ENCODE results near the gene LHFPL2. TPM values are rescaled to one million over a fixed set of nuclear protein-coding genes. Genes with fewer than 3 reads are reported as not detected.

LHFPL2 gene
- total RNA-seq, 4 donors from 2014 or later = 34.4 to 79.6 (median 51.5) TPM

DNA sequence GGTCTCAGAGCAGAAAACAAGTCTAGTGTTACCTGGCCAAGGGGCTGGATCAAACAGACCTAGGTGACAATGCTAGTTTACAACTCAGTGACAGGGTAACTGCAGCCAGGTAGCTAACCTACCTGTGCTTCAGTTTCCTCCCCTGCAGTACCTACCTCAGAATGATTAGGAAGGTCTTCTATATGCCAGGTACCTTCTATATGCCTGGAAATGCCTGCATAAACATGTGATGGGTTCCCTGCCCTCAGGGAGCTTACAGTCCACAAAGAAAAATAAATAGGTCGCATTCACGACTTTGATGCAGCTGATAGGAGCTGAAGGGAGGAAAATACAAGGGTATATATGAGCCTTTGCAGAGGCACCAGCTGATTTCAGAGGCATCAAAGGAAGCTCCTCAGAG, 16.1 kb downstream of the LHFPL2 start:
- H3K27ac ChIP-seq = no peak overlapping the region
- intact Hi-C loops (cut with DNase I; ENCODE audit: low total_unique reads) (no loop called here), in situ Hi-C loops (cut with MboI; ENCODE audit: low pct_ligation_motif_present in 1 of 4, low pct_unique_long_range_greater_than_20kb in 1 of 4, low sequenced_read_pairs in 3 of 4) (no loop called here)
- TF ChIP-seq EP300 (IDR thresholded peaks at IDR 0.05; ENCODE audit: low read depth) = no peak
- TF ChIP-seq POLR2A (IDR thresholded peaks at IDR 0.05) = no peak
- no peak for TF ChIP-seq POLR2AphosphoS5 (IDR thresholded peaks at IDR 0.05)
- TF ChIP-seq CTCF (IDR thresholded peaks at IDR 0.05) = no peak
- 100% methylated on average over 2 of the region's 2 CpGs for WGBS, 2 donors (ENCODE audit: low coverage in 1 of 2)
- H3K4me1 ChIP-seq = peaks cover 8 to 39% (median 21%) of the 10 kb centered on the region in 4 donors
- H3K27me3 ChIP-seq = no peaks in the 10 kb centered on the region
- DNase-seq = no peak
- no peak overlapping the region for H3K4me3 ChIP-seq
- H3K9me3 ChIP-seq = no peaks in the 10 kb centered on the region
- peaks cover 0 to 9% (median 3%) of the 10 kb centered on the region in 4 donors for H3K36me3 ChIP-seq

DNA sequence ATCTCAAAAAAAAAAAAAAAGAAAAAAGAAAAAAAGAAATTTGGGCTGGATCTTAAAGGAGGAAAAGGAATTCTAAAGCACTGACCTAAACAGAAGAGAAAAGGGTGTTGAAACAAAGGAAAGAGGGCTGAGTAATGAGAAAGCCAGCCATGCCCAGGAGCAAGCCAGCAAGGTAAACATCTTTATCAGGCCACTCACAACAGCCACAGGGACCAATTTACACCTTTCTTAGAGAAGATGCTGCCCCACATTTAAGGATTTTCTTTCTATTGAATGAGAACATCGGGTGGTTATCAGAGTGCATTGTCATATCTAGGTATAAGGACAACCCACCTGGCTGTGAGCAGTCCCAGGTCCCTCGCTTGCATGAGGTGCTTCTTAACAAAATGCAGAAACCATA, 16.6 kb downstream of the LHFPL2 start:
- intact Hi-C loops (cut with DNase I; ENCODE audit: low total_unique reads) (no loop called here), in situ Hi-C loops (cut with MboI; ENCODE audit: low pct_ligation_motif_present in 1 of 4, low pct_unique_long_range_greater_than_20kb in 1 of 4, low sequenced_read_pairs in 3 of 4) (no loop called here)
- no peaks in the 10 kb centered on the region for H3K27me3 ChIP-seq
- peaks cover 0 to 9% (median 3%) of the 10 kb centered on the region in 4 donors for H3K36me3 ChIP-seq
- no peak overlapping the region for H3K4me3 ChIP-seq
- H3K4me1 ChIP-seq = peaks cover 8 to 39% (median 20%) of the 10 kb centered on the region in 4 donors
- TF ChIP-seq CTCF (IDR thresholded peaks at IDR 0.05) (no peak), POLR2A (IDR thresholded peaks at IDR 0.05) (no peak), POLR2AphosphoS5 (IDR thresholded peaks at IDR 0.05) (no peak), EP300 (IDR thresholded peaks at IDR 0.05; ENCODE audit: low read depth) (no peak)
- 93 to 100% methylated on average over 2 of the region's 2 CpGs for WGBS, 2 donors (ENCODE audit: low coverage in 1 of 2)
- H3K9me3 ChIP-seq = no peaks in the 10 kb centered on the region
- no peak overlapping the region for H3K27ac ChIP-seq
- DNase-seq = no peak

GRCh38 chr5:78630047-78630446, 18.5 kb downstream of the LHFPL2 start:
- no peak for TF ChIP-seq POLR2AphosphoS5 (IDR thresholded peaks at IDR 0.05)
- no peak for TF ChIP-seq EP300 (IDR thresholded peaks at IDR 0.05; ENCODE audit: low read depth)
- no peak for TF ChIP-seq CTCF (IDR thresholded peaks at IDR 0.05)
- no peak for TF ChIP-seq POLR2A (IDR thresholded peaks at IDR 0.05)
- H3K4me1 ChIP-seq = peaks cover 13 to 43% (median 26%) of the 10 kb centered on the region in 4 donors
- no peak for DNase-seq
- H3K27ac ChIP-seq = no peak overlapping the region
- H3K36me3 ChIP-seq = peaks cover 0 to 9% (median 3%) of the 10 kb centered on the region in 4 donors
- in situ Hi-C loops (cut with MboI; ENCODE audit: low pct_ligation_motif_present in 1 of 4, low pct_unique_long_range_greater_than_20kb in 1 of 4, low sequenced_read_pairs in 3 of 4) = no loop called here
- H3K4me3 ChIP-seq = no peak overlapping the region
- no peaks in the 10 kb centered on the region for H3K27me3 ChIP-seq
- intact Hi-C loops (cut with DNase I; ENCODE audit: low total_unique reads) = no loop called here
- WGBS, 2 donors (ENCODE audit: low coverage in 1 of 2) = 94 to 95% methylated on average over 3 to 6 of the region's 6 CpGs
- no peaks in the 10 kb centered on the region for H3K9me3 ChIP-seq

DNA sequence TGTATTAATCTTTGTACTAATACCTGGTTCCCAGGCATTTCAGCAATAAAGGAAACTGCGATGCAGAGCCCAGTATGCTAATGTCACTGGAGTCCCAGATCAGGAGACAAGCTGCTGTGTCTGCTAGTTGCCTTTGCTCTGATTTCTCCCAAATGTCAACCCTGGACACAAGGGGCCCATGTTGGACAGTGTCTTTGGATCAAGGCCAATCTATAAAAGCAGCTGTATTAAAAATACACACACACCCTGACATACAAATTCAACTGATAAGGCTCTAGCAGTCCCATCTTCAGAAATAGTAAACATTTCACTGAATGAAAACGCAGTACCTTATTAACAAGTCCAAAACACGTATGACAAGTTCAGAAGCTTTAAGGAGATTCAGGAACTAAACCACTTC, 18.9 kb downstream of the LHFPL2 start:
- WGBS, 2 donors (ENCODE audit: low coverage in 1 of 2) = 91% methylated on average over 2 to 3 of the region's 3 CpGs
- no peak overlapping the region for H3K4me3 ChIP-seq
- no peak for DNase-seq
- peaks cover 13 to 43% (median 26%) of the 10 kb centered on the region in 4 donors for H3K4me1 ChIP-seq
- no peaks in the 10 kb centered on the region for H3K9me3 ChIP-seq
- in situ Hi-C loops (cut with MboI; ENCODE audit: low pct_ligation_motif_present in 1 of 4, low pct_unique_long_range_greater_than_20kb in 1 of 4, low sequenced_read_pairs in 3 of 4) = no loop called here
- H3K27me3 ChIP-seq = no peaks in the 10 kb centered on the region
- no peak overlapping the region for H3K27ac ChIP-seq
- intact Hi-C loops (cut with DNase I; ENCODE audit: low total_unique reads) = no loop called here
- peaks cover 0 to 9% (median 3%) of the 10 kb centered on the region in 4 donors for H3K36me3 ChIP-seq
- TF ChIP-seq CTCF (IDR thresholded peaks at IDR 0.05) = no peak
- TF ChIP-seq EP300 (IDR thresholded peaks at IDR 0.05; ENCODE audit: low read depth) = no peak
- no peak for TF ChIP-seq POLR2AphosphoS5 (IDR thresholded peaks at IDR 0.05)
- TF ChIP-seq POLR2A (IDR thresholded peaks at IDR 0.05) = no peak

Measured in transverse colon (tissue), 4 donors.